ENCODE data around the gene WFDC8. TPM values are rescaled to one million over a fixed set of nuclear protein-coding genes. Genes with fewer than 3 reads are reported as not detected.

Gene WFDC8
- total RNA-seq, 4 donors from 2014 or later, result 0.78 to 1.3 TPM; not detected in 2

Small RNA genes within 50 kb of the gene (small RNA-seq; reads per million reads assigned to genes)
- not detected for gene AL031663.1
- not detected for gene HSPD1P21
- not detected for gene RNA5SP485

Other genes with a start within 250 kb of the WFDC8 start
- gene SDC4, start 230.9 kb downstream of the WFDC8 start, total RNA-seq, result 100 to 1,000 TPM in 1 of 4 donors, 10 to 100 TPM in 3; 35.5 to 101 (median 63.3) TPM
- gene SYS1, start 216.1 kb downstream of the WFDC8 start, total RNA-seq, result 10 to 100 TPM; 52.7 to 86.1 (median 76.6) TPM
- not detected for gene TP53TG5, start 201.0 kb downstream of the WFDC8 start, total RNA-seq
- gene DBNDD2, start 171.0 kb downstream of the WFDC8 start, total RNA-seq, result 10 to 100 TPM; 12.1 to 47.4 (median 20.9) TPM
- 100 to 1,000 TPM in 3 of 4 donors, 10 to 100 TPM in 1; 85.0 to 122 (median 114) TPM for gene PIGT, start 163.1 kb downstream of the WFDC8 start, total RNA-seq
- gene WFDC2, start 109.5 kb downstream of the WFDC8 start, total RNA-seq, result 100 to 1,000 TPM; 109 to 163 (median 131) TPM
- not detected for gene SPINT3, start 63.7 kb downstream of the WFDC8 start, total RNA-seq
- not detected for gene WFDC6, start 39.8 kb downstream of the WFDC8 start, total RNA-seq
- 1 to 10 TPM in 3 of 4 donors, under 1 TPM in 1; 0.45 to 4.2 (median 1.7) TPM for gene EPPIN, start 31.9 kb downstream of the WFDC8 start, total RNA-seq
- not detected for gene WFDC10A, start 50.5 kb upstream of the WFDC8 start, total RNA-seq
- not detected for gene WFDC9, start 52.0 kb upstream of the WFDC8 start, total RNA-seq
- gene WFDC11, start 91.0 kb upstream of the WFDC8 start, total RNA-seq, result not detected
- gene WFDC13, start 122.8 kb upstream of the WFDC8 start, total RNA-seq, result not detected
- gene WFDC10B, start 125.7 kb upstream of the WFDC8 start, total RNA-seq, result not detected
- gene SPINT4, start 143.1 kb upstream of the WFDC8 start, total RNA-seq, result not detected
- under 1 TPM in 1 of 4 donors, not detected in 3; 0.94 TPM for gene WFDC3, start 212.6 kb upstream of the WFDC8 start, total RNA-seq
- gene DNTTIP1, start 212.7 kb upstream of the WFDC8 start, total RNA-seq, result 10 to 100 TPM; 22.1 to 26.4 (median 24.9) TPM
- 1 to 10 TPM in 2 of 4 donors, under 1 TPM in 1, not detected in 1; 0.45 to 5.8 (median 2.6) TPM for gene UBE2C, start 233.4 kb upstream of the WFDC8 start, total RNA-seq
- 1 to 10 TPM in 1 of 4 donors, not detected in 3; 1.4 TPM for gene TNNC2, start 248.0 kb upstream of the WFDC8 start, total RNA-seq

Data from thyroid gland (tissue), 4 donors.